Mucosa of gallbladder (tissue), 1 donor: ENCODE measurements around the gene MUSK. TPM values are rescaled to one million over a fixed set of nuclear protein-coding genes. Genes with fewer than 3 reads are reported as not detected.
"Not testable (repeated sequence)": the region's sequence is repeated elsewhere in the genome, so short reads cannot be mapped to it uniquely, and the experiment has no call there.

Source experiments
- DNase-seq: peaks from one replicate; pipeline ENCODE4 v3.0.0-alpha.2; 2020; ENCODE audit warnings: low spot score
- total RNA-seq: library from RNA; stranded (reverse); gene quantifications from one replicate; pipeline ENCODE4 v1.2.1, GENCODE V29; 2021
- donor health status: DM: no; HTN: no; CAD: no.

Gene MUSK
- total RNA-seq, 1 donor from 2014 or later: 2.5 TPM

- DNase-seq: no peak
Measured at GRCh38 chr9:110810262-110810976, 141.8 kb downstream of the MUSK start.

- DNase-seq: no peak
Measured at GRCh38 chr9:110812886-110813285, 144.3 kb downstream of the MUSK start.

DNA sequence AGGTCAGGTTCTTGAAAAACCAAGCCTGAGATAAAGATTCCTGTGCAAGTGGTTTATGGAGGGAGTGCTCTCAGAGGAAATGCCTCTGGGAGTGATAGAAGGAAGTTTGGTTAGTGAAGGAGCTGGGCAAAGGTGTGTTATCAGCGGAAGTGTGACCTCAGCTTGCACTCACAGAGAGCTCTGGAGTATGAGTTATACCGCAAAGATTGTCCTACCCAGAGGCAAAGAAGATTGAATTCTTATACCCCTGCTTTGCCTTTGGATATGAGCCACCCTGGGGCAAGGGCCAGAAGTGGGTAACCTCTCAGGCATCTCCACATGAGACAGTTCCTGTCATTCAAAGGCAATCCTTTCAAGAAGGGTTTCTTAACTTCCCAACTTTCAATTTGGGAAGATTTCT, 145.6 kb downstream of the MUSK start:
- no peak for DNase-seq

DNA sequence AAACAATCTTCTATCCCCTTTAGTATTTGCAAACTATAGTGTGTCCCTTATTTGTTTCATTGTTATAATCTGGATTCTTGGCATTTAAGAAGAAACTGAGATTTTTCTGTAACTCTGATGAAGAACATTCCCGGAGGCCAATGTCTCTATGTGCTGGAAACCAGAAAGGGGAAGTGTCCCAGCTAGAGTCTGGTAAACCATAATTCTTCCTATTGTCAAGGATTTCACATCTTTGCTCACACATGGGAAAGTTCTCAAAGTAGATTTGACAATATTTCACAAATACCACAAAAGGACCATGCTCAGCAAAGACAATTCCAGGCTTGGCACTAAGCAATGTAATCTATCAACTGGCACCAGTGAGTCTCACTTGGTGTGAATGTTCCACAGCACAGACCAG, 146.8 kb downstream of the MUSK start:
- DNase-seq: no peak

DNA sequence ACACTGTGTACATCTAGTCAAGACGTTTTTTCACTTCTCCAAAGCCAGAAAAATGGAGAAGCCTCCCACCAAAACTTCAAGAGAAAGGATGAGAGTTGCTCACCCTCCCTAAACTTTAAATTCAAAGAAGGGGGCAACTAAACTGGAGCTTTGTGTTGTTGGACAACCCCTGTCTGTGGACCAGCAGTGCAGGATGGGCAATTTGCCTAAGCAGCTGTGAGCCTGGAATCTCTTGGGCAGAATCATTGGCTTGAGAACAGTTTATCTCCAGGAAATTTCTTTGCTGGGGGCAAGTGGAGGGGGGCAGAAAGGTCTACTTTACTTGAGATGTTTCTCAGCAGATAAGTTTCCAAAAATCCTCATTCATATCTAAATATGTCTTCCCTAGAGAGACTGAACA, 151.8 kb downstream of the MUSK start:
- DNase-seq: no peak

- no peak for DNase-seq
Measured at GRCh38 chr9:110821064-110821463, 152.5 kb downstream of the MUSK start.

GRCh38 chr9:110825129-110825528, 156.5 kb downstream of the MUSK start:
- not testable (repeated sequence) for DNase-seq

GRCh38 chr9:110825950-110826349, 157.4 kb downstream of the MUSK start:
- no peak for DNase-seq

GRCh38 chr9:110826400-110826799, 157.8 kb downstream of the MUSK start:
- DNase-seq: not testable (repeated sequence)

DNA sequence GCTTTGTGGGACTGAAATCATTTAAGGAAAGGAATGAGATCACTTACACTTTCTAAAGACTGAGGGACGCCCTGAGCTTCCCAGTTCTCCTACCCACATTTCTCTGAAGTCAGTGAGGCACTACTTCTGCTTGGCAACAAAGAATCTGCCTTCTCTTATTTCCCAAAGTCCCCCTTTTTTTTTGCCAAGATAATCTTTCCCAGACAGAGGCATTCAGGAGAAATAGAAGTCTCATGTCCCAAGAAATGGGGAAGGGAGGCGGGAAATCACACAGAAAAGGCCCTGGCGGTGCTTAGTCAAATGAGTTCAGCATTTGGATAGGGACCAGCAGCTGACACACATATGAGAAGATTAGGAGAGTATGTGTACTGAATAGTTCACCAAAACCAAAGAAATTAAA, 159.7 kb downstream of the MUSK start:
- DNase-seq: no peak

DNA sequence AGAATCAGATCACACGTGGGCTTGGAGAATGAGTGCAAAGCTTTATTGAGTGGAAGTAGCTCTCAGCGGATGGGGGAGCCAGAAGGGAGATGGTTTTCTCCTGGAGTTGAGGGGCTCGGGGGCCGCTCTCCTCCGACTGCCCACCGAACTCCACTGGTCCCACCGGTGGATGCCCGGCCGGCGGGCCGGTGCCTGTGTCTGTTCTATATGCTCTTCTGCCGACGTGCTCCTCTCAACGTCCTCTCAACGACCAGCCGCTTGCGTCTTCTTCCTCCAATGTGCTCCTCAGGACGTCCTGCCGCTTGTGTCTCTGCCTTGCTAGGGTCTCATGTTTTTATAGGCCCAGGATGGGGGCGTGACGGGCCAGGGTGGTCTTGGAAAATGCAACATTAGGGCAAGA, 161.9 kb downstream of the MUSK start:
- no peak for DNase-seq

DNA sequence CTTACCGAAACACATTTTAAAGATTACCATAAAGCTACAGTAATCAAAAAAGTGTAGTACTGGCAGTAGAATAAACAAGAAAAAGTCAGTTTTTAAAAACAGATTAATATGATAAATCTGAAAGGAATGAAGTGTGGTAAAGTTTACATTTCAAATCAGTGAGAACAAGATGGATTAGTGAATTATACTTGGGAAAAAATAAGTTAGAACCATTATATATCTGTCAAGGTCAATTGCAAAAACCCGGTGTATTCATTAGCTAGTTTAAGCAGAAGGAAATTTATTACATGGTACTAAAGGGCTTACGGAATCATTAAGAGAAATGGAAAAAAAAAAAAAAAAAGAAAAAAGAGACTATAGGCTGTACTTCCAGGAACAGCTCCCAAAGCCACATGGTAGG, 164.3 kb downstream of the MUSK start:
- no peak for DNase-seq

- no peak for DNase-seq
Measured at GRCh38 chr9:110835404-110835803, 166.8 kb downstream of the MUSK start.

DNA sequence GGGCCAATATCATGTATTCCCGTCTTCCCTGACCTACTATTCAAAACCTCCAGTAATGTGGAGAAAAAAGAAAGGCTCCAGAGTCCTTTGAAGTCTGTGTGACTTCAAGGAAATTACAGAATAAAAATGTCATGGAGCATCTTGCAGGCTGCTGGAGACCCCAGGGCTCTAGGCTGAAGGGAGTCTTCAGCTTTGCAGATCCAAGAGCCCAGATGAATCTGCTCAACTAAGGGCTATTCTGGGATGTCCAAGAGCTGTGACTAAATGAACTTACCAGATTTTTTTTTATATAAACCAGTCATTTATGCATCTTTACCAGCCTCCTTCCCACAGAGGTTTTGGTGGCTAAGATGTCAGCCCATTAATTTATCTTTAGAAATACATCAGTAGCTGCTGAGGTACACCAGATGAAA, 167.3 kb downstream of the MUSK start:
- no peak for DNase-seq

DNA sequence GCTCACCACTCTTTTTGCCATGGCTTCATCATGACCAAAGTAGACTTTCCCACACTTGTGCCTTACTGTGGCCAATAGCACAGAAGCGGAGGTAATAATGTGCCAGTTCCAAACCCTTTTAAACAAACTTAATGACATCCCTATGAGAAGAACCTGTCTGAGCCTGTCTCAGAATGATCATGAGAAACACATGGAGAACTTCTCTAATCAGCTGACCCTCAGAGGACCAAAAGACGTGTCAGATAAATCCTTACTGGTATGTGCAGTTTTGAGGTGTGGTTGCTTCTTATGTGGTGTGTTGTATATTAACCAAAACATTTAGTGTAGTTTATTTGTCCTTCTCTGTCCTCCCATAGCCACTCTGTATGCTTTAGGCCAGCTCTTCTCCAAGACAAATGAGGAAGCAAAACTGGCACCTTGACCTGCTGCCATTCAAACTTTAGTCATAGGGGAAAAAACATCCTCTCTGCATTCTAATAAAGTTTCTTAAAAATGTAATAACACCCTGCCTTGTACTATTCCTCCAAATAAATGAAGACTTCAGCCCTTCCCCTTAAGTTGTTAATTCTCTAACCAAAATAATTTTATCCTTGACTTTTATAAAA, 168.9 kb downstream of the MUSK start:
- DNase-seq: no peak

DNA sequence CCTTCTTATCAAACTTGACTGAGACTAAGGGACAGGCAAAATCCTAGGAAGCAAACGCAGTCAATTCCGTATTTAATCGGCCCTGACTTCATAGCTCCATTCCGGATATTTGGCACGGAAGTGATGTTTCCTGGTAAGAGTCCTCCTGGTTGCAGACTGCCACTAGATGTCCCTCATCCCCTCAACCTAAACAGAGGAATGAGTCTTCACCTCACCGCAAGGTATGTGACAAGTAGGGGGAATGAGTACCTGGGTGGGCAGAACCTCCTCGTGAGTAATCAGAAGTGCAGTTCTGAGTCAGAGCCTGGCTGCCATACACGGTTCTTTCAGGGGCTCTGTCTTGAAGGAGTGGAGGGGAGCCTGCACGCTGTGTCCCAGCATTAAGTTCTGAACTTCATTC, 173.6 kb downstream of the MUSK start:
- no peak for DNase-seq

DNA sequence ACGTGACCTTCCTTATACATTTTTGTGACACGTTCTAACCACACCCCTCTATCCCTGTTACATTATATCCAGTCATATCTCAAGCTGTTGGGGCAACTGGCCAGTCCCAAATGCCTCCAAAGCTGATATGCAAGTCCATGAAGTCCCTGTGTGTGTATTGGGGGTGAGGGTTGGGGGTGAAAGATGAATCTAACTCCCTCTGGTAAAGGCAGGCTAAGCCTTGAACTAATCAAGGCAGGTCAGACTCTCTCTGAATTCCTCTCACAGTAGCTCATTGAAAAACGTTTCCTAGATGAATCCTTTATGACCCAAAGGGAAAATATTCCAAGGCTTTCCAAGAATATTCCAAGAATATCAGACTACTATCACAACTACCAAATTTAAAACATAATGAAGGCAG, 174.4 kb downstream of the MUSK start:
- no peak for DNase-seq

- no peak for DNase-seq
Measured at GRCh38 chr9:110844121-110844520, 175.5 kb downstream of the MUSK start.

DNA sequence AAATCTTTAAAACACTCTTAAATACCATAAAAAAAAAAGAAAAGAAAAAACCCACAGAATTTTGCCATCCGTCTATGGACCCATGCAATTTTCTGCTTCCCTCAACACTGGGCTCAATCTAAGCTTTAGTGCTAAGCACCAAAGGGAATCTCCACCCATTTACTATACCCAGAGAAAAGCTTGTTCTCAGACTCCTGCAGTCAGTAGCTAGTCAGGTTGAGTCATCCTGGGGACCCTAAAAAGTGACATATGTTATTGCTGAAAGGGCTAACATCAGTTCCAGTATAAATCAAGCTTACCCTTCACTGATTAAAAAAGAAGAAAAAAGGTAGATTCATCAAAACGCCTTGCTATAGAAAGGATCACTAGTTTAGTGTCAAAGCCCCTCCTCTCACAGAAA, 177.6 kb downstream of the MUSK start:
- no peak for DNase-seq

DNA sequence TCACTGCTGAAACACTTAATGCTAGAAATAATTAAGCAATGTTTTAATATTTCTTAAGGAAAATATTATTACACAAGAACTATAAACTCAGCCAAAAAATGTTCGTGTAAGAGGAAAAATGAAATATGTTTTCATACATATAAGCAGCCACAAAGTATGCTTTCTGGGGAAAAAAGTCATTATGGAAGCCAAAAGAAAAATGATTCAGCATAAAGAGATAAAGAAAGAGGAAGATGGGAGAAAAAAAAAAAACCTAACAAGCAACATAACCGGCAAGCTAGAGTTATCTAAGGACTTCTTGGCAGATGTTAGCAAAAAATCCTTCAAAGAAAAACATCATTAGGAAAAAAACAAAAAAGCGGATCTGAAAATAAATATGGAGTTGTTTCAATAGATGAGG, 179.1 kb downstream of the MUSK start:
- no peak for DNase-seq

DNA sequence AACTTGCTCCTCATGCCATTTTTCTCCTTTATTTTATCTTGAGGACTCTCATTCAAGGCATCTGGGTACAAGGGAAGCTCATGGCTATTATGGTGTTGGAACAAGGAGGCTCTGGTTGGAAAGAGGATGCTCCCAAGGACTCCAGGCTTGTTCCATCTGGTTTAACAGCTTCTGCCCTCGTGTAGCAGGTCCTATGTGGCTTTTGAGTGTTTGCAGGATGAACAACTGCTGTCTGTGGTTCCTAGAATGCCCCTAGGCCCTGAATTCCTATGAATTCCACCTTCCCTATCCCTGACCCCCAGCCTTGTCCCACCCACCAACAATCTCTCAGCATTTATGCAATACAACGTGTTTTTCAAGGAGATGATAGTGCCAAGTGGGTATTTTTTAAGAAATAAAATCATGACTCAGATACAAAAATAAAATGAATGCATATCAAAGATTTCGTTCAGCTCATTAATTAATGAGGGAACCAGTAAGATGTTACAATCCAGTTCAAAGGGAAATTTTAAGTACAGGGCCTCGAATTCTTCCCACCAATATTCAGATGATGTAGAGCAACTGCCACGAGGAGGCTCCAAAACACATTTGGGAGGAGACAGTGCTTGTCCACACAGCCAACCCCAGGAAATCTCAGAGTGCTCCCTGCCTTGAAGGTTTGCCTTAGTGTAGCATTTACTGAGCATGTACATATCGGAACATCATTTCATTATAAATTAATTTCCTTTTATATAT, 182.0 kb downstream of the MUSK start:
- DNase-seq: no peak
